ENCODE data around the gene PLXNA4.

PLXNA4 gene

DNA sequence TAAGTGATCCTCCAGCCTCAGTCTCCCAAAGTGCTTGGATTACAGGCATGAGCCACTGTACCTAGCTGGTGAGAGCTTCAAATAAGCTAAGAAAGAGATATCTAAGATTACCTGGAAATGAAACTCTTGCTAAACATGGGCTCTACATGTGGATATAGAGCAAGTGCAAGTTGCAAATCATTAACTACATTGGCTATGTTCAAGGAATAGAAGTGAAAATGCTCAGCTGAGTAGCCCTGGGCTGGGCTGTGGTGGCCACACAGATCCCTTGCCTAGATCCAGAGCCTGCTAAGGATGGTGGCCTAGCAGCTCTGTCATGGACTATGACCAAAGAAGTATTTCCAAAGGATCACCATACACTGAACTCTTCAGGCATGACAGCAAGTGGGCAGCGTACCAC lies 209.3 kb downstream of the PLXNA4 start:
- no peak overlapping the region for H3K4me3 ChIP-seq (ENCODE audit: low read depth, low read length)
- no peak for TF ChIP-seq CTCF (IDR thresholded peaks at IDR 0.05; ENCODE audit: low read depth, low read length, missing control alignments)
- in situ Hi-C loops (cut with HindIII; ENCODE audit: low sequenced_read_pairs) = no loop called here
- DNase-seq (ENCODE audit: low read depth) = no peak

- no peak for DNase-seq (ENCODE audit: low read depth)
- in situ Hi-C loops (cut with HindIII; ENCODE audit: low sequenced_read_pairs) = no loop called here
- H3K4me3 ChIP-seq (ENCODE audit: low read depth, low read length) = no peak overlapping the region
- TF ChIP-seq CTCF (IDR thresholded peaks at IDR 0.05; ENCODE audit: low read depth, low read length, missing control alignments) = no peak
These were observed 212.0 kb downstream of the PLXNA4 start for GRCh38 chr7:132364226-132364625.

DNA sequence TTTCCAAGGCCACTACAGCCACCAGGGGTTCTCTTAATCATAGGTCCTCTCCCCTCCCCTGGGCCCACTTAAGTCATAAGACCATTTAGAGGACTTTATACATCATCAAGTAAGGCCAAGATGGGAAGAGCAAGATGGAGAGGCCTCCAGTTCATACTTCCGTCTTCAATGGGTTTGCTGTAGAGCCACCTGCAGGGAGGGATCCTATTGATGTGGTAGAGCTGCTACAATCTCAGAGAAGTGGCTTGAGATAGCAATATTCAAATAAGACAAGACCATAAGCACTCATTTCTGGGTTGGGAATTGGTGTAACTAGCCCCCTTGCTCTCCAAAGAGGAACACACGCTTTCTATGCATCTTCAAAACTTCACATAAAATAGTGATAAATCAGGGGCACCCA lies 214.2 kb downstream of the PLXNA4 start:
- in situ Hi-C loops (cut with HindIII; ENCODE audit: low sequenced_read_pairs) = no loop called here

GRCh38 chr7:132361146-132361545 lies 215.1 kb downstream of the PLXNA4 start:
- no peak overlapping the region for H3K4me3 ChIP-seq (ENCODE audit: low read depth, low read length)
- in situ Hi-C loops (cut with HindIII; ENCODE audit: low sequenced_read_pairs) = no loop called here
- DNase-seq (ENCODE audit: low read depth) = no peak
- no peak for TF ChIP-seq CTCF (IDR thresholded peaks at IDR 0.05; ENCODE audit: low read depth, low read length, missing control alignments)

More for the DNA sequence above, 214.2 kb downstream of the PLXNA4 start:
- no peak for TF ChIP-seq CTCF (IDR thresholded peaks at IDR 0.05; ENCODE audit: low read depth, low read length, missing control alignments)
- no peak for DNase-seq (ENCODE audit: low read depth)
- H3K4me3 ChIP-seq (ENCODE audit: low read depth, low read length) = no peak overlapping the region

- no peak for TF ChIP-seq CTCF (IDR thresholded peaks at IDR 0.05; ENCODE audit: low read depth, low read length, missing control alignments)
- in situ Hi-C loops (cut with HindIII; ENCODE audit: low sequenced_read_pairs) = no loop called here
- no peak for DNase-seq (ENCODE audit: low read depth)
- no peak overlapping the region for H3K4me3 ChIP-seq (ENCODE audit: low read depth, low read length)
These were observed 216.5 kb downstream of the PLXNA4 start for GRCh38 chr7:132359743-132360142.

GRCh38 chr7:132355048-132355447 lies 221.2 kb downstream of the PLXNA4 start:
- no peak for DNase-seq (ENCODE audit: low read depth)
- H3K4me3 ChIP-seq (ENCODE audit: low read depth, low read length) = no peak overlapping the region
- no peak for TF ChIP-seq CTCF (IDR thresholded peaks at IDR 0.05; ENCODE audit: low read depth, low read length, missing control alignments)
- in situ Hi-C loops (cut with HindIII; ENCODE audit: low sequenced_read_pairs) = no loop called here

DNA sequence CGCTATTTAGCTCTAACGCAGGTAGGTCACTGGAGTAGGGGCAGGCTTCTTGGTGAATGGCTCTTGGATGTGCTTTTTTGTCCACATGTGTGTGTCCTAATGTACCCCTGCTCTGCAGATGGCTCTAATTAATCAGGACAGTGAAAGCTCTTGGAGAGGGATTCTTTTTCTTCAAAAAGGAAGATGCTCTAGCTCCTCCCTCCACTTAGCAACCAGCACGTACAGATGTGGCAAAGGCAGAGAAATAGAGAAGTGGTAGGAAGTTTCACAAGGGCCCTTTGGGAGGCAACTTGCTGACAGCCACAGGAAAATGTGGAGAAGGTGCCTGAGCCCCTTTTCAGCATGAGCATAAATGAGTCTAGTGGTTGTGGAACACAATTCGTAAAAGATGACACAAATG lies 221.7 kb downstream of the PLXNA4 start:
- H3K4me3 ChIP-seq (ENCODE audit: low read depth, low read length) = no peak overlapping the region
- no peak for TF ChIP-seq CTCF (IDR thresholded peaks at IDR 0.05; ENCODE audit: low read depth, low read length, missing control alignments)
- in situ Hi-C loops (cut with HindIII; ENCODE audit: low sequenced_read_pairs) = loop anchor here (5.0 kb wide), 1 partner anchor 48 kb away; no protein-coding TSS in a partner anchor
- no peak for DNase-seq (ENCODE audit: low read depth)
